ENCODE results near the gene ATP6V0B.

The ATP6V0B gene

GRCh38 chr1:43946236-43947060, 28.3 kb upstream of the ATP6V0B start, which contains the start of gene IPO13:
Gene IPO13 (plus strand): TSS chr1:43946950. CDS start chr1:43947601, 651 bp downstream.
- DNase-seq = peak; percentile 83

- DNase-seq = no peak
Measured at GRCh38 chr1:43947061-43947873, 27.5 kb upstream of the ATP6V0B start.

DNA sequence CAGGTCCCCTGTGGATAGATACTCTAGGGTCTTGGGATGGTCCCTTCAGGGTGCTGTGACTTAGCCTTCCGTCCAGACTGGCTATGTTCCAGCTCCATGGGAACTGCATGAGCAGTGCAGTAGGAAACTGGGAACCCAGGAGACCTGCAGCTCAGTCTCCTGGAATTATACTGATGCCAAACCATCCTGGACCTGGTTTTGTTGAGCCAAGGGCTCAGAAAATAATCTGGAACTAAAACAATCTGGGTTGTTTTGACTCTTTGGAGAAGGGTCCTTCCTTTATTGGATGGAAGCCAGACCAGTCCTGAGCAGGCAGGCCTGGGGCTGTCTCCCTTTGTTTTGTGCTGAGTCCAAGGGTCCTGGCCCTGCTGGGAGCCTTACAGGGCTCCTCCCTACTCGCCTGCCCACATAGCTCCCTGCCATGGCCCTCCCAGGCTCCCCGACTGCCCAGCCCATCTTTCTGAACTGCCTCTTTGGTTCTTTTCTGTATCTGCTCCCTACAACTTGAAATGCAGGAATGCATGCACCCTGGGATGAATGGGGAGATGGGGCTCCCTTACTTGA, 26.8 kb upstream of the ATP6V0B start:
- no peak for DNase-seq

DNA sequence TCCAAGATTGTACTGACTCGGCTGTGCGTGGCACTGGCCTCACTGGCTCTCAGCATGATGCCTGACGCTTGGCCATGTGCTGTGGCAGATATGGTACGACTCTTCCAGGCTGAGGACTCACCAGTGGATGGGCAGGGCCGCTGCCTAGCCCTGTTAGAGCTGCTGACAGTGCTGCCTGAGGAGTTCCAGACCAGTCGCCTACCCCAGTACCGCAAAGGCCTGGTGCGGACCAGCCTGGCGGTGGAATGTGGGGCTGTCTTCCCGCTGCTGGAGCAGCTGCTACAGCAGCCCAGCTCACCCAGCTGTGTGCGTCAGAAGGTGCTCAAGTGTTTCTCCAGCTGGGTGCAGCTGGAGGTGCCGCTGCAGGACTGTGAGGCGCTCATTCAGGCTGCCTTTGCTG, 25.1 kb upstream of the ATP6V0B start:
- DNase-seq = no peak

- DNase-seq = no peak
Measured at GRCh38 chr1:43951021-43951985, 23.5 kb upstream of the ATP6V0B start.

- DNase-seq = peak; percentile 98
Measured at GRCh38 chr1:43952731-43953346, 21.9 kb upstream of the ATP6V0B start.

GRCh38 chr1:43953361-43953760, 21.4 kb upstream of the ATP6V0B start:
- no peak for DNase-seq

DNA sequence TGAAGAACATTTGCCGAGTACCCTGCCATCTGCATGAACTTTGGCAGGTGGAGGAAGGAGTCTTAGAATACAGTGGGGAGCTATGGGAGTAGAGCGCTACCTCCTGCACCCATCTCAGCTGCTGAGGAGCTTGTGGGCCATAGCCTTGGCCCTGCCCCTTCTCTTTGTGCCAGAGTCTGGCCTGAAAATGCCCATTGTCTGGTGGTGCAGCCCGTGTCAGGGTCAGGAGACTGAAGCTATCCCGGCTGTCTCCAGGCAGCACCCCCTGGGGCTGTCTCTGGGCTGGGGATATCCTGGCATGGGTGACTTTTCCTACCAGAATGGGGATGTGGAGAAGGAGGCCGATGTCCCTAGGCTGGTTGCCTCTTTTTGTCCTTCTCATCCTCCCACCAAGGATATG, 20.7 kb upstream of the ATP6V0B start:
- DNase-seq = no peak

DNA sequence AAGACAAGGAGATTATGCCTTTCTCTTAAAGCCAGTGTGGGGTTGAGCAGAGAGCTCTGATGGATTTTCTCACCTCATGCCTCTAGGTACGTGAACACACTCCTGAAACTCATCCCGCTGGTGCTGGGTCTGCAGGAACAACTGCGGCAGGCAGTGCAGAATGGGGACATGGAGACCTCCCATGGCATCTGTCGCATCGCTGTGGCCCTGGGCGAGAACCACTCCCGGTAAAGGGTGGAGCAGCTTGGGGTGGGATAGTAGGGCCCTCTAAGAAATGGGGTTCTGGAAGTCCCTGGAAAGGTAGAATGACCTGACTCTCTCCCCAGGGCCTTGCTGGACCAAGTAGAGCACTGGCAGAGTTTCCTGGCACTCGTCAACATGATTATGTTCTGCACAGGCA, 18.5 kb upstream of the ATP6V0B start:
- no peak for DNase-seq

- no peak for DNase-seq
Measured at GRCh38 chr1:43957407-43958040, 17.2 kb upstream of the ATP6V0B start.

DNA sequence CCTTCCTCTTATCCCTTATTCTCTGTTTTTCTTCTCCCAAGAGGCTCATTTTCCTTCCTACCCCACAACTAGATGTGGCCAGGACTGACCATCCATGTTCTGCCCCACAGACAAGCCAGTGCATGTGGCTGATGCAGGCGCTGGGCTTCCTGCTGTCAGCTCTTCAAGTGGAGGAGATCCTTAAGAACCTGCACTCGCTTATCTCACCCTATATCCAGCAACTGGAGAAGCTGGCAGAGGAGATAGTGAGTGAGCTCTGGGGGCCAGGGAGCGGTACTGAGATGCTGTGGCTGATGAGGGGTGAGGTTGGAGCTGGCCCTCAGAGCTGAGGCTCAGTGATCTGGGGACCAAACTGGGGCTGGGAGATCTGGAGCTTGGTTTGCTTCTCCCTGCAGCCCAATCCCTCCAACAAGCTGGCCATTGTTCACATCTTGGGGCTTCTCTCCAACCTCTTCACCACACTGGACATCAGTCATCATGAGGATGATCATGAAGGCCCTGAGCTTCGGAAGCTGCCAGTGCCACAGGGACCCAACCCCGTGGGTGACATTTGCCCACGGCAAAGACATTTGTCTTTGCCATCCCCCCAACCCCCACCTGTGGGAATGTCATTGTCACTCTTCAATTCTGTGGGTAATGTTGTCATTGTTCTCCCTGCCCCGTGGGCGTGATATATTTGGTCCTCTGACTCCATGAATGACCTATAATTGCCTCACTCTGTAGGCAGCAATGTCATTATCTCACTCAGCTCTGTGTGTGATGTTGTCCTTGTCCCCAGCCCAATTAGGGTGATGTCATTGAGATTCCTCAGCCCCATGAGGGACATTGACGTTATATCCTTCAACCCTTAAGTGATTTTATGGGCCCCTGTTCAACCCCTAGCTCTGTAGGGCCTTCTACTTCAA, 16.2 kb upstream of the ATP6V0B start:
- DNase-seq = no peak

DNA sequence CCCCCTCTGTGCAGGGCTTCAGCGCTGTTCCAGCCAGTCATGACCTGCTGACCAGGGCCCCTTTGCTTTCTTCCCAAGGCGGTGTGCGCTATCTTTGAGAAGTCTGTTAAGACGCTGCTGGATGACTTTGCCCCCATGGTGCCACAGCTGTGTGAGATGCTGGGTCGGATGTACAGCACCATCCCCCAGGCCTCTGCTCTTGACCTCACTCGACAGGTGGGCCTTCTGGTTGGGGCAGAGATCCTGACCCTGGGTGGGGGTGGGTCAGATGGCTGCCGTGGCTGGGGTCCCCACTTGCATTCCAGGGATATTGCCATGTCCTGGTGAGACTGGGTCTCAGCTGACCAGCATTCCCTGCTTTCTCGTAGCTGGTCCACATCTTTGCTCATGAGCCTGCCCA, 14.0 kb upstream of the ATP6V0B start:
- no peak for DNase-seq

GRCh38 chr1:43961692-43962091, 13.1 kb upstream of the ATP6V0B start:
- DNase-seq = no peak

GRCh38 chr1:43962324-43962723, 12.4 kb upstream of the ATP6V0B start:
- DNase-seq = no peak

DNA sequence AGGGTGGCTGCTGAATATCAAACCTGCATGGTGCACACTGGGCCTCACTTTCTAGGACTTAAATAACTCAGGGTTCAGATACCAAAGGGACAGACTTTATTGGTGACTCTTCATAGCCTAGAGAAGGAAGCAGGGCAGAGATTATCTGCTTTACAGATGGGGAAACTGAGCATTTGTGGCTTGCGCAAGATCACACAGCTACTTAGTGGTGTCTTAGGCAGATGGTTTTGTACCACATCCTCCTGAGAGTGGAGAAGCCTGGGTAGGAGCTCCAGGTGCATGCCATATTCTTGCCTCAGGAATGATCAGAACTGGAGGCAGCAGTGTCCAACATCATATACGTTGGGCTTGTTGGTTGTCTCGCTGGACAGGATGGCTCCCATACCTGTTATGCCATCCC, 11.8 kb upstream of the ATP6V0B start:
- no peak for DNase-seq

GRCh38 chr1:43963890-43964289, 10.9 kb upstream of the ATP6V0B start:
- DNase-seq = no peak

DNA sequence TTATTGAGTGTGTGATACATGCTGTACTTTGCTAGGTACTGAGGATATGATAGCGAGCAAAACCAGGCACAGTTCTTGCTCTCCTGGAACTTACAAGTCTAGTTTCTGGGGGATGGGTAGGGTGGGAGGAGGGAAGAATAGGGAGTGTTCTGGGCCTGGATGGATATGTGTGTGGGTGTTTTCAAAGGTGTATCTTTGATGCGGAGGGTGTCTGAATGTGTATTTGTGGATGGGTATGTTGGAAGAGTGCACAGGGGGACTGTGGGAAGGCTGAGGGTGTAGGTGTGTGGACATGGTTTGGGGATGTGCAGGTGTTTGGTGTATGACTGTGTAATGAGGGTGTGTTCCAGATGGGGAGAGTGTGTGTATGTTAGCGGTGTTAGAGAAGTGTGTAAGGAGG, 9.4 kb upstream of the ATP6V0B start:
- no peak for DNase-seq

DNA sequence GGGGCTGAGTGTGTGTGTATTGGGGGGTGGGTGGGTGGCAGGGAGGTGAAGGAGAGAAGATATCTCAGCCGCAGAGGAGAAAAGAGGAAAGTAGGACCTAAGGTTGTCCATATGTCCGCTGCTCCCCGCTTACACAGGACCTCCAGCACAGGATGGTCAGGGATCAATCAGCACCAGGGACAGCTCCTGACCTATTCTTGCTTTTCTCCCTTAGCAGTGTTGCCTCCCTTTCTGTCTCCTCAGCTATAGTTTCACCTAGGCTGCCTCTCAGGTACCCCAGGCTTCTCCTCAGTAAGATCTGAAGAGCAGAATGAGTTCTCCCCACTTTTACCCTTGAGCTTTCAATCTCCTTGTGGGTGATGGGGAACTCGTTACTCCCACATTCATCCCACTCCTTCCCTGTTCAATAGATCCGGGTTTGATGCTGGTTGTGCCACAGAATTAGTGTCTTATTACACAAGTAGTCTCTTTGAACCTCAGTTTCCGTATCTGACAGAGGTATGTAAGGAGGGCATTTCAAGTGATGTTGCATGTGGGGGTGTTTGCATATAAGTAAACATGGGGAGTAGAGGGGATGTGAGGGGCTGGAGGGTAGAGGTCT, 6.3 kb upstream of the ATP6V0B start:
- no peak for DNase-seq

DNA sequence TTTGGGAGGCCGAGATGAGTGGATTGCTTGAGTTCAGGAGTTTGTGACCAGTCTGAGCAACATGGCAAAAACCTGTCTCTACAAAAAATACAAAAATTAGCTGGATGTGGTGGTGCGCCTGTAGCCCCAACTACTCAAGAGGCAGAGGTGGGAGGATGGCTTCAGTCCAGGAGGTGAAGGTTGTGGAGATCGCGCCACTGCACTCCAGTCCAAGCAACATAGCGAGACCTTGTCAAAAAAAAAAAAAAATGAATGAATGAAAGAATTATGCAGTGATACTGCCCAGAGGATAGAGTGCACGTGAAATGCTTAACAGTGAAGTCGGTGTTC, 5.4 kb upstream of the ATP6V0B start:
- no peak for DNase-seq

Measured in NCI-H1436 treated with DMSO at 0.1 percent for 48 hours (cell line).